ENCODE measurements around the gene TLR8. TPM values are rescaled to one million over a fixed set of nuclear protein-coding genes. Genes with fewer than 3 reads are reported as not detected.
"Not testable (repeated sequence)": the region's sequence is repeated elsewhere in the genome, so short reads cannot be mapped to it uniquely, and the experiment has no call there.

TLR8 gene
- total and polyA plus RNA-seq, 4 donors = 0.23 to 2.1 (median 0.50) TPM

DNA sequence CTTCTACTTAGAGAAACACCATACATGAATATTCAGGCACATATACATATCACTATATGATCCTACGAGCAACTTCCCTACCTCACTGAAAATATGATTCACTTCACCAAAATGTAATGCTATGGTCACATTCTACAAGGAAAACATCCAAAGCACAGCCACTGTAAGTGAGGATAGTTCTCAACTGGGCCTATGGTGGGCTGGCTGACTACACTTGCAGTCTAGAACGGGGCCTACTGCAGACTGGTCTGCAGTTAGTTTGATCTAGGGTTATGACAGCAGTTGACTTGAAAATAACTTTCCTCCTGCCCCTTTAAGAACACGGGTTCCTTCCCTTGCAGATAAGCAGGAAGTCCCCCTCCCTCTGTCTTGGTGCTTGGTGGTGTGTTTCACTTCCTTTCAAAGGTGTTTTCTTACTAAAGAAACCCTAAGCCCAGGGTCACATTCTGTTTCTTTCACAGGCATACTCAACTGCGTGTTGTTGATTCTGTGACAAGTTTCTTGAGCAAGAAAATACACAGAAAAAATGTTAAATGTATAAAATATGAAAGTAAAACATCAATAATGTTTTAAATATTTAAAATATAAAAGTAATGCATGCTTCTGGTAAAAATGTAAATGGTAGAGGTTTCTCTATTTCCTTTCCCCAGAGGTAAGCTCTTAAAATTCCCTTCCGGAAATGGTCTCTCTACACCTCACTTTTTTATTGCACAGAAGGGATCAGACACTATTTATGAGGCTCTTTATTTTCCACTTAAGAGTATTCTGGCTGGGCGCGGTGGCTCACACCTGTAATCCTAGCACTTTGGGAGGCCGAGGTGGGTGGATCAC is 50.5 kb downstream of the TLR8 start:
- no peak overlapping the region for H3K4me3 ChIP-seq (ENCODE audit: low read depth, low read length)
- H3K27me3 ChIP-seq (ENCODE audit: control insufficient read depth, insufficient read depth, low read length) = no peaks in the 10 kb centered on the region
- WGBS (ENCODE audit: insufficient coverage) = 60% methylated on average over 1 of the region's 8 CpGs
- no peak for DNase-seq (ENCODE audit: low read depth in 4 of 6, low spot score in 6 of 6)
- no peaks in the 10 kb centered on the region for H3K36me3 ChIP-seq (ENCODE audit: control insufficient read depth, insufficient read depth, low read length)
- peaks cover 5% of the 10 kb centered on the region for H3K4me1 ChIP-seq (ENCODE audit: control insufficient read depth, insufficient read depth, low read length)
- peak overlapping the region; percentile 40 for H3K27ac ChIP-seq (ENCODE audit: low read depth, low read length)
- no peaks in the 10 kb centered on the region for H3K9me3 ChIP-seq (ENCODE audit: control insufficient read depth, insufficient read depth, low read length)

DNA sequence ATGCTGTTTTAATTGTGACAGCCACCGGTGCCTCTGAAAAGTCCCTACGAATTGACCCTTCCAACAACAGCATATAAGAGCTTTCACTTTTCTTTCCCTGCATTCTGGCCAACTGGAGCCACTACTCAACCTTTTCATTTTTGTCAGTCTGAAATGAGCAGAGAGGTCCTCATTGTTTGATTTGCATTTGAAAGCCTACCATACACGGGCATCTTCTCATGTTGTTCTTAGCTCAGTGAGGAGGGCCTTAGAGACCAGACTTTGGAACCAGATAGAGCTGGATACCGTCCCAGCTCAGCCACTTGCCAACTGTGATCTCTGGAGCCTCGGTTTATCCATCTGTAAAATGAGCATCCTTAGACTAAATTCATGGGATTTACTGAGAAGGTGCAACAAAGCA is 51.6 kb downstream of the TLR8 start:
- no peak overlapping the region for H3K27ac ChIP-seq (ENCODE audit: low read depth, low read length)
- peaks cover 5% of the 10 kb centered on the region for H3K4me1 ChIP-seq (ENCODE audit: control insufficient read depth, insufficient read depth, low read length)
- no peaks in the 10 kb centered on the region for H3K27me3 ChIP-seq (ENCODE audit: control insufficient read depth, insufficient read depth, low read length)
- H3K4me3 ChIP-seq (ENCODE audit: low read depth, low read length) = no peak overlapping the region
- no peak for DNase-seq (ENCODE audit: low read depth in 4 of 6, low spot score in 6 of 6)
- H3K36me3 ChIP-seq (ENCODE audit: control insufficient read depth, insufficient read depth, low read length) = no peaks in the 10 kb centered on the region
- WGBS (ENCODE audit: insufficient coverage) = no CpG with 5 or more reads among the region's 5 CpGs
- no peaks in the 10 kb centered on the region for H3K9me3 ChIP-seq (ENCODE audit: control insufficient read depth, insufficient read depth, low read length)

DNA sequence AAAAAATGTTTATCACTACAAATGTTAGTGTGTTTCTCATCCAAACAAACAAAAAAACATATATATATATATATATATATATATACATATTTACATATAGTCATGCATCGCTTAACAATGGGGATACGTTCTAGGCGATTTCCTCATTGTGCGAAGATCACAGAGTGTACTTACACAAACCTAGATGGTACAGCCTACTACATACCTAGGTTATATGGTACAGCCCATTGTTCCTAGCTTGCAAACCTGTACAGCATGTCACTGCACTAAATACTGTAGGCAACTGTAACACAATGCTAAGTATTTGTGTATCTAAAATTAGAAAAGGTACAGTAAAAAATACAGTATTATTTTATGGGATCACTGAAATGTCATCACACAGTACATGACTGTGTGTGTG is 52.0 kb downstream of the TLR8 start:
- WGBS (ENCODE audit: insufficient coverage) = no CpG with 5 or more reads among the region's 4 CpGs

DNA sequence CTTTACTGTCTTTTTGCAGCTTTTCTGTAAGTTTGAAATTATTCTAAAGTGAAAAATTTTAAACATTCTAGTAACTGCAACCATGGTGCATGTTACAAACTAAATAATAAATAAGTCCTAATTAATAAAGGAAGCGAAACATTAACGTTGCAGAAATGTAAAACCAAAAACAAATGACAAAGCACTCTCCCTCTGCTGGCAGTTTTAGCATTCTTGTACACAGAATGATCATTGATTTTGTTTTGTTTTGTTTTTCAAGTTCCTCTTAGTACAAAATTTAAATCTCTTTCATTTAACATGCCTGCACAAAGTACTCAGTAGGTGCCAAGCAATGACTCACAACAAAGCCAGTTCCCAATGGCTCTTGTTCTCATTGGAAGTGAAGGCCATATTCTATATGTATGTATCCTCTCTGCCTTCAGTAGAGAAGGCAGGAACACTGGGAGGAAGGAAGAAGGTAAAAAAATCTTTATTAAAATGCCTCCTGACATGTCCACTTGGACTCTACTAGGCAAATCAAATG is 54.8 kb downstream of the TLR8 start:
- H3K4me1 ChIP-seq (ENCODE audit: control insufficient read depth, insufficient read depth, low read length) = peaks cover 2% of the 10 kb centered on the region
- H3K36me3 ChIP-seq (ENCODE audit: control insufficient read depth, insufficient read depth, low read length) = no peaks in the 10 kb centered on the region
- no CpG with 5 or more reads among the region's 2 CpGs for WGBS (ENCODE audit: insufficient coverage)
- no peak for DNase-seq (ENCODE audit: low read depth in 4 of 6, low spot score in 6 of 6)
- H3K4me3 ChIP-seq (ENCODE audit: low read depth, low read length) = no peak overlapping the region
- no peaks in the 10 kb centered on the region for H3K27me3 ChIP-seq (ENCODE audit: control insufficient read depth, insufficient read depth, low read length)
- no peaks in the 10 kb centered on the region for H3K9me3 ChIP-seq (ENCODE audit: control insufficient read depth, insufficient read depth, low read length)
- no peak overlapping the region for H3K27ac ChIP-seq (ENCODE audit: low read depth, low read length)

More for the DNA sequence above, 52.0 kb downstream of the TLR8 start:
- H3K9me3 ChIP-seq (ENCODE audit: control insufficient read depth, insufficient read depth, low read length) = no peaks in the 10 kb centered on the region
- no peak overlapping the region for H3K27ac ChIP-seq (ENCODE audit: low read depth, low read length)
- no peaks in the 10 kb centered on the region for H3K36me3 ChIP-seq (ENCODE audit: control insufficient read depth, insufficient read depth, low read length)
- H3K27me3 ChIP-seq (ENCODE audit: control insufficient read depth, insufficient read depth, low read length) = no peaks in the 10 kb centered on the region
- H3K4me1 ChIP-seq (ENCODE audit: control insufficient read depth, insufficient read depth, low read length) = peaks cover 5% of the 10 kb centered on the region
- no peak overlapping the region for H3K4me3 ChIP-seq (ENCODE audit: low read depth, low read length)
- DNase-seq (ENCODE audit: low read depth in 4 of 6, low spot score in 6 of 6) = no peak

DNA sequence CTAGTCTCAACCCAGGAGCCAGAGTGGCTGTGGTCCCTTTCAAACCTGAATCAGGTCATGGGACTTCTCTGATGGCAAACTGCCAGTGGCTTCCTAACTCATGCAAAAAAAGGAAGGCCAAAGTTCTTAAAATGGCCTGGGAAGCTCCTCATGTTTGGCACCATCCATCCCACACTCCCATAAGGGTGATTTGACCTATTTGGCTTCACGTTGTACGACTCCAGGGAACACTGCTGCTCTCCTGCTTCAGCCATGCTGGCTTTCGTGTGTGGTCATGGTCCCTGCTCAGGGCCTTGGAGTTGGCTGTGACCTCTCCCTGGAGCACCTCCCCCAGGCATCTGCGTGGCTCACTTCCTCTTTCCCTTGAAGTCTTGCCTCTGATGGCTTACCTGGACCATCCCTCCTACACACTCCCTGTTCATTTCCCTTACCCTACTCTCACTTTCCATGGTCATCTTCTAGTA is 55.7 kb downstream of the TLR8 start:
- no peak for DNase-seq (ENCODE audit: low read depth in 4 of 6, low spot score in 6 of 6)
- Histone ChIP-seq H3K36me3 (ENCODE audit: control insufficient read depth, insufficient read depth, low read length) (no peaks in the 10 kb centered on the region), H3K4me1 (ENCODE audit: control insufficient read depth, insufficient read depth, low read length) (no peaks in the 10 kb centered on the region), H3K27me3 (ENCODE audit: control insufficient read depth, insufficient read depth, low read length) (no peaks in the 10 kb centered on the region), H3K9me3 (ENCODE audit: control insufficient read depth, insufficient read depth, low read length) (no peaks in the 10 kb centered on the region), H3K4me3 (ENCODE audit: low read depth, low read length) (no peak overlapping the region), H3K27ac (ENCODE audit: low read depth, low read length) (no peak overlapping the region)
- 82% methylated on average over 4 of the region's 4 CpGs for WGBS (ENCODE audit: insufficient coverage)

DNA sequence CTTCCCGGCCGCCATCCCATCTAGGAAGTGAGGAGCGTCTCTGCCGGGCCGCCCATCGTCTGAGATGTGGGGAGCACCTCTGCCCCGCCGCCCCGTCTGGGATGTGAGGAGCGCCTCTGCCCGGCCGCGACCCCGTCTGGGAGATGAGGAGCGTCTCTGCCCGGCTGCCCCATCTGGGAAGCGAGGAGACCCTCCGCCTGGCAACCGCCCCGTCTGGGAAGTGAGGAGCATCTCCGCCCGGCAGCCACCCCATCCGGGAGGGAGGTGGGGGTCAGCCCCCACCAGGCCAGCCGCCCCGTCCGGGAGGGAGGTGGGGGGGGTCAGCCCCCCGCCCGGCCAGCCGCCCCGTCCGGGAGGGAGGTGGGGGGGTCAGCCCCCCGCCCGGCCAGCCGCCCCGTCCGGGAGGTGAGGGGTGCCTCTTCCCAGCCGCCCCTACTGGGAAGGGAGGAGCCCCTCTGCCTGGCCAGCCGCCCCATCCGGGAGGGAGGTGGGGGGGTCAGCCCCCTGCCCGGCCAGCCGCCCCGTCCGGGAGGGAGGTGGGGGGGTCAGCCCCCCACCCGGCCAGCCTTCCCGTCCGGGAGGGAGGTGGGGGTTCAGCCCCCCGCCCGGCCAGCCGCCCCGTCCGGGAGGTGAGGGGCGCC is 56.9 kb downstream of the TLR8 start:
- H3K9me3 ChIP-seq (ENCODE audit: control insufficient read depth, insufficient read depth, low read length); H3K27ac ChIP-seq (ENCODE audit: low read depth, low read length); H3K4me3 ChIP-seq (ENCODE audit: low read depth, low read length); DNase-seq (ENCODE audit: low read depth in 4 of 6, low spot score in 6 of 6); H3K27me3 ChIP-seq (ENCODE audit: control insufficient read depth, insufficient read depth, low read length); H3K36me3 ChIP-seq (ENCODE audit: control insufficient read depth, insufficient read depth, low read length); H3K4me1 ChIP-seq (ENCODE audit: control insufficient read depth, insufficient read depth, low read length): not testable (repeated sequence)
- 96% methylated on average over 26 of the region's 52 CpGs for WGBS (ENCODE audit: insufficient coverage)

DNA sequence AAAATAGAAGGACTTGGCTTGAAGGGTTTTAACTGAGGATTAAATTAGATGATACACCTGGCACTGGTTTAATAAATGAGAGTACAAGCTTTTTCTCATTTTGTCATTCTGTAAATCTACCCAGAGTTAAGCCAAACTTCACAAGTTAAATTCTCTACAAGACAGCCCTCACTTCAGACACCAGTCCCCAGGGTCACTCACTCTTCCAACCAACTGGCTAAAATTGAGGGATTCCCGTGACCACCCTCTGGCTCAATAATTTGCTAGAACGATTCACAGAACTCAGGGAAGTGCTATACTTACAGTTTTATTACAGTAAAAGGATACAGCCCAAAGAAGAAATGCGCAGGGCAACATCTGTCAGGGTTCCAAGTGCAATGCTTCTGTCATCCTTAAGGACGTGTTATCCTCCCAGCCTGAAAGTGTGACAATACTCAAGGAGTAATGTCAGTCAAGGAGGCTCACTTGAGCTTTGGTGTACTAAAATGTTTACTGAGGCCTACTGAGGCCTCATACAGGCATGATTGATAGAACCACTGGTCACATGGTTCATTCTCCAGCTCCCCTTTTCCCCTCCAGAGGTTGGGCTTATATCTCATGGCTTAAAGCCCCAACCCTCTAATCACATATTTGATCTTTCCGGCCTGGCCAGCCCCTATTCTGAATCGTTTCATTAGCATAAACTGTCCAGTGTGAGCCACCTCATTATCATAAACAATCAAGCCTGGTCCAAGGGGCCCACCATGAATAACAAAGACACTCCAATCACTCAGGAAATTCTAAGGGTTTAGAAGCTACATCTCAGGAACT is 58.9 kb downstream of the TLR8 start:
- no peaks in the 10 kb centered on the region for H3K36me3 ChIP-seq (ENCODE audit: control insufficient read depth, insufficient read depth, low read length)
- H3K4me1 ChIP-seq (ENCODE audit: control insufficient read depth, insufficient read depth, low read length) = no peaks in the 10 kb centered on the region
- H3K27me3 ChIP-seq (ENCODE audit: control insufficient read depth, insufficient read depth, low read length) = no peaks in the 10 kb centered on the region
- H3K4me3 ChIP-seq (ENCODE audit: low read depth, low read length) = no peak overlapping the region
- 66% methylated on average over 4 of the region's 6 CpGs for WGBS (ENCODE audit: insufficient coverage)
- no peak for DNase-seq (ENCODE audit: low read depth in 4 of 6, low spot score in 6 of 6)
- H3K27ac ChIP-seq (ENCODE audit: low read depth, low read length) = no peak overlapping the region
- no peaks in the 10 kb centered on the region for H3K9me3 ChIP-seq (ENCODE audit: control insufficient read depth, insufficient read depth, low read length)

DNA sequence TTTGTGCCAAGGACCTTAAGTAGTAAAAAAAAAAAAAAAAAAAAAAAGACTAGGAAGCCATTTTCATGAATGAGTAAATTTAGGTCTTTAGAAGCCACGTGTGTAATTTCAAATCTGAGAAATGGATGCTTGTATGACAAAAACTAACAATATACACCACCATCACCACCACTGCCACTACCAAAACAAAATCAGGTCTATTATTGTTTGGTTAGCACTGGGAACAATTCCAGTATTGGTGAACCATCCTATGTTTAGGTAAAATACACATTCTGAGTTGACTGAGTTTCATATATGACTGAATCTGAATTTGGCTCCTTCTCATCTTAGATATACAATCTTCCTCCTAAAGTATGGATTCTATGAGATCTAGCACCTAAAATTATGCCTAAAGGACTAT is 59.7 kb downstream of the TLR8 start:
- Histone ChIP-seq H3K4me1 (ENCODE audit: control insufficient read depth, insufficient read depth, low read length) (peaks cover 4% of the 10 kb centered on the region), H3K36me3 (ENCODE audit: control insufficient read depth, insufficient read depth, low read length) (no peaks in the 10 kb centered on the region), H3K4me3 (ENCODE audit: low read depth, low read length) (no peak overlapping the region), H3K27ac (ENCODE audit: low read depth, low read length) (no peak overlapping the region), H3K9me3 (ENCODE audit: control insufficient read depth, insufficient read depth, low read length) (no peaks in the 10 kb centered on the region), H3K27me3 (ENCODE audit: control insufficient read depth, insufficient read depth, low read length) (peaks cover 3% of the 10 kb centered on the region)
- WGBS (ENCODE audit: insufficient coverage) = no CpG with 5 or more reads among the region's 1 CpG
- no peak for DNase-seq (ENCODE audit: low read depth in 4 of 6, low spot score in 6 of 6)

DNA sequence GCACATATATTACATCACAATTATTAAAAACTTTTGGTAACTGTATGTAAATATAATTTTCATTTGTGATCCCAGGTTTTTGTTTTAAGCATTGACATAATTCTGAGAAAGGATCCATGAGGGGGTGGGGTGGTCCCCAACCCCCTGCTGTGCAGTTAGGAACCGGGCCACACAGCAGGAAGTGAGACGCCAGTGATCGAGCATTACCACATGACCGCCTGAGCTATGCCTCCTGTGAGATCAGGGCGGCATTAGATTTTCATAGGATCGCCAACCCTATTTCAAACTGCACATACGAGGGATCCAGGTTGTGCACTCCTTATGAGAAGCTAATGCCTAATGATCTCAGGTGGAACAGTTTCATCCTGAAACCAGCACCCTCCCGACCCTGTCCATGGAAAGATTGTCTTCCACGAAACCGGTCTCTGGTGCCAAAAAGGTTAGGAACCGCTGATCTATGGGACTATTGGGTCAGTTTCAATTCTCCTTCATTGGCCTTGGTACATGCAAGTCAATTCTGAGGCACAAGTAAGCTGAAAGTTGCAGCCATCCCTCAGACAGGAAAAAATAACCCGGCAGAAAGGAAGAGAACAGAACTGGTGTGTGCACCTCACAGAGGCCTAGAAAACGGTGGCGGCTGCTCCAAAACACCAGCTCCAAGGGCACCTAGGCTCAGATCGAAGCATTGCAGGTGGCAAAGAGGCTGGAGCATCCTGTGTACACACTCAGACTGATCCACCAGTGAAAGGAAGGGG is 61.5 kb downstream of the TLR8 start:
- Histone ChIP-seq H3K27me3 (ENCODE audit: control insufficient read depth, insufficient read depth, low read length) (peaks cover 3% of the 10 kb centered on the region), H3K4me3 (ENCODE audit: low read depth, low read length) (no peak overlapping the region), H3K9me3 (ENCODE audit: control insufficient read depth, insufficient read depth, low read length) (no peaks in the 10 kb centered on the region), H3K27ac (ENCODE audit: low read depth, low read length) (no peak overlapping the region), H3K36me3 (ENCODE audit: control insufficient read depth, insufficient read depth, low read length) (no peaks in the 10 kb centered on the region), H3K4me1 (ENCODE audit: control insufficient read depth, insufficient read depth, low read length) (peaks cover 10% of the 10 kb centered on the region)
- 89% methylated on average over 15 of the region's 15 CpGs for WGBS (ENCODE audit: insufficient coverage)
- no peak for DNase-seq (ENCODE audit: low read depth in 4 of 6, low spot score in 6 of 6)
